SJCRH30 (cell line): Measurements from ENCODE around the gene P2RX3. TPM values are rescaled to one million over a fixed set of nuclear protein-coding genes. Genes with fewer than 3 reads are reported as not detected.

ENCODE experiments used
- DNase-seq, 2 experiments: peaks; one replicate each; pipeline ENCODE4 v3.0.0-alpha.2; 2015 to 2020
- H3K27ac ChIP-seq: fragments of 250-450 bp; sonication (Bioruptor Pico); 2 replicates; pipeline ENCODE4 v1.5.1; 2020; ENCODE audit warnings: mild to moderate bottlenecking, moderate library complexity
- H3K27me3 ChIP-seq: fragments of 250-450 bp; sonication (Bioruptor Pico); 2 replicates; pipeline ENCODE4 v1.5.1; 2020; ENCODE audit warnings: mild to moderate bottlenecking, moderate library complexity
- H3K36me3 ChIP-seq: fragments of 250-450 bp; sonication (Bioruptor Pico); 2 replicates; pipeline ENCODE4 v1.5.1; 2020; ENCODE audit warnings: mild to moderate bottlenecking, moderate library complexity
- H3K4me1 ChIP-seq: fragments of 250-450 bp; sonication (Bioruptor Pico); 2 replicates; pipeline ENCODE4 v1.5.1; 2020; ENCODE audit warnings: mild to moderate bottlenecking, moderate library complexity
- H3K4me3 ChIP-seq: fragments of 250-450 bp; sonication (Bioruptor Pico); 2 replicates; pipeline ENCODE4 v1.5.1; 2020; ENCODE audit warnings: mild to moderate bottlenecking, moderate library complexity
- H3K9me3 ChIP-seq: fragments of 250-450 bp; sonication (Bioruptor Pico); replicated peaks from 2 replicates; pipeline ENCODE4 v1.5.1; 2020; ENCODE audit warnings: mild to moderate bottlenecking, moderate library complexity
- total RNA-seq: library from RNA; depleted of rRNA; stranded (reverse); fragments of >200 nt; shearing (Covaris generic); gene quantifications from 2 replicates; pipeline ENCODE4 v1.2.3, GENCODE V29; 2014

The P2RX3 gene
- total RNA-seq, 1 experiment from 2014 or later = not detected

GRCh38 chr11:57345555-57346211, 7.5 kb downstream of the P2RX3 start:
- H3K9me3 ChIP-seq = no peaks in the 10 kb centered on the region
- no peaks in the 10 kb centered on the region for H3K4me1 ChIP-seq
- no peaks in the 10 kb centered on the region for H3K36me3 ChIP-seq
- peaks cover 6% of the 10 kb centered on the region; the same call in 1 of the 2 replicates for H3K27me3 ChIP-seq
- no peak overlapping the region for H3K4me3 ChIP-seq
- H3K27ac ChIP-seq = no peak overlapping the region
- peak; percentile 64 to 87 for DNase-seq

DNA sequence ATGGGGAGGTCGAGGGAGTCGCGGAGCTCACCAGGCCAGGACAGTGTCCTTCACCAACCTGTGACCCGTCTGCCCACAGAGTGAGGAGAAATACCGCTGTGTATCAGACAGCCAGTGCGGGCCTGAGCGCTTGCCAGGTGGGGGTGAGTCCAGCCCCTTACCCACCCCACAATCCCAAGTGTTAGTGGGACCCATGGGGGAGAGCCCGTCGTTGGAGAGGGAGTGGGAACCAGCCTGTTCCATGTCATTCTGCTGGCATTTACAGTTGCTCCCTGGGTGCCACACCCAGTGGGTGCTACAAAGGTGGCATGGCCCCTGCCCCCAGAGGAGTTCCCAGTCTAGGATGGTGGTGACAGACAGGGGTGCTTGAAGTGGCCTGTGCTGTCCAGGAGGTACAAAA, 9.2 kb downstream of the P2RX3 start:
- Histone ChIP-seq H3K9me3 (no peaks in the 10 kb centered on the region), H3K36me3 (no peaks in the 10 kb centered on the region)
- no peak for DNase-seq

GRCh38 chr11:57348052-57348451, 9.9 kb downstream of the P2RX3 start:
- Histone ChIP-seq H3K9me3 (no peaks in the 10 kb centered on the region), H3K36me3 (no peaks in the 10 kb centered on the region), H3K27me3 (peaks cover 6% of the 10 kb centered on the region; the same call in 1 of the 2 replicates), H3K4me3 (no peak overlapping the region), H3K4me1 (no peaks in the 10 kb centered on the region), H3K27ac (no peak overlapping the region)
- DNase-seq = peak in 1 of 2 experiments; percentile 28

More for the DNA sequence above, 9.2 kb downstream of the P2RX3 start:
- no peaks in the 10 kb centered on the region for H3K4me1 ChIP-seq
- H3K27me3 ChIP-seq = peaks cover 6% of the 10 kb centered on the region; the same call in 1 of the 2 replicates
- no peak overlapping the region for H3K4me3 ChIP-seq
- H3K27ac ChIP-seq = no peak overlapping the region

DNA sequence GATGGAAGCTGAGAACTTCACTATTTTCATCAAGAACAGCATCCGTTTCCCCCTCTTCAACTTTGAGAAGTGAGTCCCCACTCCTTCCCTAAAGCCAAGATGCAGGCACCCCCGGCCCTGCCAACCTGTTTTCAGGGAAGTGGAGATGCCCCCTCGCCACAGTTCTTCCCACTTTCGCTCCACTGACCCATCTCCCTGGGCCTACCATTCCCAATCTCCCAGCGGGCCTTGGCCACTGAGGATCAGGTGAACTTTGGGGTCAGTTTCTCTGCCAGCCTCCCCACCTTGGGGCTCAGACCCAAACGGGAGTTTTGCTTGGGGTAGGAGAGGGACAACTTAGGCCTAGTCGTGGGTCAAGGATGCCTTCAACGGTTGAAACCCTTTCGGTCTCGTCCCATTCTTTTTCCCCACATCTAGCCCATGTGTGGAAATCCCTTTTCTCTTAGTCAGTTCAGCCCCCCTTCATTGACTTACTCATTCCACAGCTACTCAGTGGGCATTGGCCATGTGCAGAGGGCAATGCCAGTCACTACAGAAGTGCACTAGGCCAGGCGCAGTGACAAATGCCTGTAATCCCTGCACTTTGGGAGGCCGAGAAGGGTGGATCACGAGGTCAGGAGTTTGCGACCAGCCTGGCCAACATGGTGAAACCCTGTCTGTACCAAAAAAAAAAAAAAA, 10.6 kb downstream of the P2RX3 start:
- DNase-seq = no peak
- peaks cover under 1% of the 10 kb centered on the region; the same call in 1 of the 2 replicates for H3K27me3 ChIP-seq
- H3K9me3 ChIP-seq = no peaks in the 10 kb centered on the region
- no peak overlapping the region for H3K27ac ChIP-seq
- H3K4me3 ChIP-seq = no peak overlapping the region
- peaks cover 3% of the 10 kb centered on the region; the same call in 1 of the 2 replicates for H3K4me1 ChIP-seq
- no peaks in the 10 kb centered on the region for H3K36me3 ChIP-seq

DNA sequence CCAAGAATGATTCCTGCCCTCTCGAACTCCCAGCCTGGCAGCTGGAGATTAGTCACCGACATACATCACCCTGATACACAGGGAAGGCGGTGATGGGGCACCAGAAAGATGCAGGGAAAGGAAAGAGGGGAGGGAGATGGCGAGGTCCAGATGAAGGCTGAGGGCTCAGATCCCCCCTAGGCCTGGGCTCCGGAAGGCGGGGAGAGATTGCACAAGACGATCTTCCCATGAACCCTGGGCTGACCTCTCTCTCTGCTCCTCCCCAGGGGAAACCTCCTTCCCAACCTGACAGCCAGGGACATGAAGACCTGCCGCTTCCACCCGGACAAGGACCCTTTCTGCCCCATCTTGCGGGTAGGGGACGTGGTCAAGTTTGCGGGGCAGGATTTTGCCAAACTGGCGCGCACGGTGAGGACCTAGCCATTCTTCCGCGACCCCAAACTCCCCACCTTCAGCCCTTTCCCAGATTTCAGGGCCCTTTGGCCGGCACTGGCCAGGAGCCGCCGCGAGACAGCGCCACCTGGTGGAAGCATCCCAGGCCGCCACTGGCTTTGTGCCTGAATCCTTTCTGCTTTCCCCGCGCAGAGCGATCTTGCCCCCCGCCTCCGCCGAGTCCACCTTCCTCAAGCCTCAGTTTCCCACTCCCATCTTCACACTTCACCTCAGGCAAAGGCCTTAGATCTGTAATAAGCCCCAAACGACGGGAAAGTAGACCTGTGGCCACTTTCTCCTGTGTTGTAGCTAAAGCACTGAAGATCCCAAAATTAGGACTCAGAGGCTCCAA, 11.5 kb downstream of the P2RX3 start:
- Histone ChIP-seq H3K4me3 (no peak overlapping the region), H3K9me3 (no peaks in the 10 kb centered on the region), H3K36me3 (no peaks in the 10 kb centered on the region), H3K4me1 (peaks cover 3% of the 10 kb centered on the region; the same call in 1 of the 2 replicates), H3K27ac (no peak overlapping the region), H3K27me3 (no peaks in the 10 kb centered on the region)
- peak; percentile 34 to 63 for DNase-seq

GRCh38 chr11:57353036-57353435, 14.9 kb downstream of the P2RX3 start:
- Histone ChIP-seq H3K9me3 (no peaks in the 10 kb centered on the region), H3K27ac (no peak overlapping the region), H3K4me3 (no peak overlapping the region), H3K27me3 (no peaks in the 10 kb centered on the region), H3K4me1 (peaks cover 7% of the 10 kb centered on the region; the same call in 1 of the 2 replicates), H3K36me3 (no peaks in the 10 kb centered on the region)
- DNase-seq = no peak

GRCh38 chr11:57353446-57353845, 15.3 kb downstream of the P2RX3 start:
- Histone ChIP-seq H3K27me3 (no peaks in the 10 kb centered on the region), H3K27ac (no peak overlapping the region), H3K9me3 (no peaks in the 10 kb centered on the region), H3K4me3 (no peak overlapping the region), H3K4me1 (peaks cover 7% of the 10 kb centered on the region; the same call in 1 of the 2 replicates), H3K36me3 (no peaks in the 10 kb centered on the region)
- no peak for DNase-seq

DNA sequence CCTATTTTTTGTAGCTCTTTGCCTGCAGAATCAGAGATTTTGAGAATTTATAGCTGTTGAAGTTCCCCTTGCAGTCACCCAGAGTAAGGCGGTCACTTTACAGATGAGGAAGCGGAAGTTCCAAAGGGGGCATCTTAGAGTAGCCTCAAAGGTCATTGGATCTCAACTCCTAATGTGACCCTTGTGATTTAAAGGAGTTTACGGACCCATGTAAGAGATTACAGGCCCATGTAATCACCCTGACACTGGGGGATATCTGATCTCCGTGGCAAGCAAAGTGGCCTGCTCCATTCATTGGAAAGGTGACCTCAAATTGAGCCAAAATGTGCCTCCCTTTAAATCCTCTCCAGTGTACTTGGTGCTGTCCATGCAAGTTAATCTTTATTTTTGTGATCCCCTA, 15.7 kb downstream of the P2RX3 start:
- Histone ChIP-seq H3K27ac (no peak overlapping the region), H3K27me3 (no peaks in the 10 kb centered on the region), H3K4me3 (no peak overlapping the region), H3K9me3 (no peaks in the 10 kb centered on the region), H3K4me1 (peaks cover 7% of the 10 kb centered on the region; the same call in 1 of the 2 replicates), H3K36me3 (no peaks in the 10 kb centered on the region)
- no peak for DNase-seq

DNA sequence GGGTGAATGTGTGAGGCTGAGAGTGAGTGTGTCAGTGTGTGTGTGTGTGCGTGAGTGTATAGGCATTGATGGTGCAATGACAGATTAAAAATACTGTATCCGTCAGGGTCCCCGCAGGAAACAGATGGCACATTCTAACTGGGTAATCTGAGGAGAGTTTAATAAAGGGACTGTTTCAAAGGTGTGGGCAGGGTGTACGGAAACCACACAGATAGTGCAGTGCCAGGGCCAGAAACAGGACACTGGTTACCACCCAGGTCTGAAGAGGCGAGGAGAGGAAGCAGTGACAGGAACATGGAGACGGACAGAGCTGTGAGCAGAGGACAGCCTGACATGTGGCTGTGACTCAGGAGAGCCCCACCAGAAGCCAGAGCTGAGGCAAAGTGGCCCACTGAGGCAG, 16.5 kb downstream of the P2RX3 start:
- Histone ChIP-seq H3K9me3 (no peaks in the 10 kb centered on the region), H3K4me3 (no peak overlapping the region), H3K4me1 (peaks cover 14% of the 10 kb centered on the region), H3K27ac (no peak overlapping the region), H3K27me3 (no peaks in the 10 kb centered on the region), H3K36me3 (no peaks in the 10 kb centered on the region)
- no peak for DNase-seq

DNA sequence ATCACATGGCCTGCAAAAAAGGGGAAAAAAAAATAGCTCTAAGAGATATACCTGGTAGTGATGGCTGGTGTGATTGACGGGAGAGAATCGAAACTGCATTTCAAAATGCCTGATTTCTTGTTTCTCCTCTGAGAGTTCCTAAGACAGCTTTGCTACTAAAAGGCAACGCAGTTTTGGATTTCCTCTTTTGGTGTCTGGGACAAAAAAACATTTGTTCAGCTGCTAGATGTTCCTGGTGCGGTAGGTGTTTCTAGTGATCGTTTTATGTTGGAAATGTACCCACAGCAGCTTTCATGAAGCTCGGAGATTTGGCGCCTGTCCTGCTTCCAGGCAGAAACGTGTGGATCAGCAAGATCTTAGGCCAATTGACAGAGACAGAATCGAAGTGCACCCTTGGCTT, 18.1 kb downstream of the P2RX3 start:
- H3K36me3 ChIP-seq = no peaks in the 10 kb centered on the region
- H3K27me3 ChIP-seq = no peaks in the 10 kb centered on the region
- H3K4me3 ChIP-seq = no peak overlapping the region
- H3K4me1 ChIP-seq = peaks cover 21% of the 10 kb centered on the region
- DNase-seq = no peak
- no peaks in the 10 kb centered on the region for H3K9me3 ChIP-seq
- no peak overlapping the region for H3K27ac ChIP-seq

GRCh38 chr11:57357310-57357709, 19.2 kb downstream of the P2RX3 start:
- Histone ChIP-seq H3K27ac (no peak overlapping the region), H3K27me3 (no peaks in the 10 kb centered on the region), H3K4me3 (no peak overlapping the region), H3K4me1 (peaks cover 21% of the 10 kb centered on the region), H3K9me3 (no peaks in the 10 kb centered on the region), H3K36me3 (no peaks in the 10 kb centered on the region)
- no peak for DNase-seq

- Histone ChIP-seq H3K9me3 (no peaks in the 10 kb centered on the region), H3K36me3 (no peaks in the 10 kb centered on the region), H3K4me1 (peaks cover 21% of the 10 kb centered on the region), H3K27ac (no peak overlapping the region), H3K27me3 (0 out of 2 replicates have a peak, but pooled peaks cover 3% of the 10 kb centered on the region), H3K4me3 (no peak overlapping the region)
- DNase-seq = no peak
These were observed 19.7 kb downstream of the P2RX3 start for GRCh38 chr11:57357856-57358255.

DNA sequence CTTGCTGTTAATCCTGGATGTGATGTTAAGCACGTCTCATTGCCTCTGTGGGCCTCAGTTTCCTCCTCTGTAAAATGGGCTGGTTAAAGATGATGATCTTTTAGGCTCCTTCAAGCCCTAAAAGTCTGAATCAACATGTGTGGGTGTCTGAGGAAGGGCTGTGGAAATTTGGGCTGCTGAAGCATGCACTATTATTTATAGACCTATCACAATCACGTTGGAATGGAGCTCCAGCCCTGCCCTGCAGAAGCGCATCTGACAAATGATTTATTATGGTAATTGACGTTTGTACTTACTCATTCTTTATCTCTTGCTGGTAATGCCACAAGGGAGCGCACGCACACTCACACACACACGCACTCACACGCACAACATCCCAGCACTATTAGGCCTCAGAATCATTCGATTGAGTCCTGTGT, 20.4 kb downstream of the P2RX3 start:
- no peak for DNase-seq
- H3K9me3 ChIP-seq = no peaks in the 10 kb centered on the region
- H3K4me1 ChIP-seq = peaks cover 17% of the 10 kb centered on the region
- 0 out of 2 replicates have a peak, but pooled peaks cover 3% of the 10 kb centered on the region for H3K27me3 ChIP-seq
- no peak overlapping the region for H3K27ac ChIP-seq
- H3K4me3 ChIP-seq = no peak overlapping the region
- no peaks in the 10 kb centered on the region for H3K36me3 ChIP-seq

DNA sequence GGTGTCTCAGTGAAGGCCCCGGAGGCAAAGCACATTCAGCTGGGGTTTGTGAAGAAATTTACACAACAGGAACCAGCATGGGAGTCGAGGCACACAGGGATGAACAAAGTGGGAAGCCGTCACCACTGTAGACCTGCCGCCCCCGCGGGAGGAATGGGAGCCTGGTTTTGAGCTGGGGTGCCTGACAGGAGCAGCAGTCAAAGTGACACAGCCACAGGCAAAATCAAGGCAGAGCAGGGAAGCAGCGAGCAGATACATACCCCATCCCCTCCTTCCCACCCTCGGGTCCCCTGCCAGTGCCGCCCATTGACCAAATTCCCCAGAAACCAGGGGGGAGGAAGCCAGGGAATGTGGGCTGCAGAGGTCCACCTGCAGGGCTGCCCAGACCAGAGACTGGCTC, 20.8 kb downstream of the P2RX3 start:
- Histone ChIP-seq H3K9me3 (no peaks in the 10 kb centered on the region), H3K36me3 (no peaks in the 10 kb centered on the region), H3K27me3 (0 out of 2 replicates have a peak, but pooled peaks cover 3% of the 10 kb centered on the region), H3K27ac (no peak overlapping the region), H3K4me1 (peaks cover 17% of the 10 kb centered on the region), H3K4me3 (no peak overlapping the region)
- DNase-seq = no peak

GRCh38 chr11:57359396-57359795, 21.2 kb downstream of the P2RX3 start:
- no peaks in the 10 kb centered on the region for H3K36me3 ChIP-seq
- no peak overlapping the region for H3K27ac ChIP-seq
- no peaks in the 10 kb centered on the region for H3K9me3 ChIP-seq
- DNase-seq = peak in 1 of 2 experiments; percentile 42
- no peak overlapping the region for H3K4me3 ChIP-seq
- peaks cover 17% of the 10 kb centered on the region for H3K4me1 ChIP-seq
- 0 out of 2 replicates have a peak, but pooled peaks cover 3% of the 10 kb centered on the region for H3K27me3 ChIP-seq
